Heart left ventricle (tissue), 16 donors: Measurements from ENCODE around the gene BTG4. TPM values are rescaled to one million over a fixed set of nuclear protein-coding genes. Genes with fewer than 3 reads are reported as not detected.

Experiments
- ATAC-seq, 4 donors: fragments of 200-7000 bp; cut with Tn5 transposase; one replicate each; pipeline ENCODE4 v1.9.1; 2020 to 2022; ENCODE audit warnings: moderate library complexity in 4 of 4, mild to moderate bottlenecking in 3 of 4, moderate number of reproducible peaks in 1 of 4
- DNase-seq, 5 donors: peaks; one replicate each; pipeline ENCODE4 v3.0.0-alpha.2; 2020
- H3K27ac ChIP-seq, 12 donors: fragments of 200-600 bp; sonication (generic) in 4 of 12; one replicate each; pipeline versions ENCODE4 v1.5.0 to v1.8.0; 2016 to 2022; ENCODE audit warnings: mild to moderate bottlenecking in 2 of 12
- H3K27me3 ChIP-seq, 9 donors: fragments of 200-600 bp; sonication (generic) in 2 of 9; one replicate each; pipeline versions ENCODE4 v1.5.1 to v1.8.0; 2016 to 2022; ENCODE audit warnings: mild to moderate bottlenecking in 3 of 9
- H3K36me3 ChIP-seq, 9 donors: fragments of 200-600 bp; sonication (generic) in 2 of 9; one replicate each; pipeline versions ENCODE4 v1.5.0 to v1.8.0; 2018 to 2022; ENCODE audit warnings: mild to moderate bottlenecking in 2 of 9
- H3K4me1 ChIP-seq, 12 donors: fragments of 200-600 bp; sonication (generic) in 4 of 12; one replicate each; pipeline versions ENCODE4 v1.5.0 to v1.8.0; 2016 to 2022; ENCODE audit warnings: mild to moderate bottlenecking in 3 of 12
- H3K4me3 ChIP-seq, 12 donors: fragments of 200-600 bp; sonication (generic) in 4 of 12; one replicate each; pipeline versions ENCODE4 v1.5.0 to v1.8.0; 2017 to 2022; ENCODE audit warnings: mild to moderate bottlenecking in 9 of 12, moderate library complexity in 4 of 12
- H3K9me3 ChIP-seq, 12 donors: fragments of 200-600 bp; sonication (generic) in 4 of 12; one replicate each; pipeline versions ENCODE4 v1.5.0 to v1.8.0; 2016 to 2022; ENCODE audit warnings: mild to moderate bottlenecking in 1 of 12
- POLR2A ChIP-seq, 2 donors: fragments of 450-650 bp; IDR thresholded peaks; one replicate each; pipeline ENCODE4 v1.6.1; 2017; ENCODE audit warnings: antibody characterized with exemption in 2 of 2, mild to moderate bottlenecking in 2 of 2, moderate library complexity in 2 of 2
- WGBS, 4 donors: extraction: QIAGEN DNeasy Blood & Tissue Kit in 2 of 4; methylation state at CpG; one replicate each; pipeline versions ENCODE4 v1.1.5 to v1.1.7; 2013 to 2018; 5-methylcytosine and 5-hydroxymethylcytosine counted together
- intact Hi-C, 10 donors: fragments of 100-400 bp; cut with DNase I; formaldehyde crosslinking; loops; one replicate each; pipeline versions ENCODE4 v1.11.1 to v1.14.2; 2022
- polyA plus RNA-seq, 2 donors: library from polyadenylated mRNA; stranded (reverse); fragments of 200-250 nt; gene quantifications; one replicate each; pipeline ENCODE4 v1.2.3, GENCODE V29; 2013
- total RNA-seq, 9 donors: library from RNA; depleted of rRNA in 2 of 9; stranded (reverse); fragments of >200 nt in 2 of 9; fragmentation: NEBNext Ultra II Directional in 3 of 9; extraction: Animal tissue kit (Norgen Biotek cat#: 25700) in 3 of 9; gene quantifications; one replicate each; pipeline versions ENCODE4 v1.1.0 to v1.2.4, GENCODE V29; 2016 to 2023
- TF ChIP-seq, protein P1 (sequence below), 12 donors: fragments of 200-600 bp; sonication (generic) in 4 of 12; IDR thresholded peaks; one replicate each; pipeline versions ENCODE4 v1.5.0 to v1.8.0; 2018 to 2022; ENCODE audit warnings: antibody characterized with exemption in 12 of 12, mild to moderate bottlenecking in 5 of 12
- donor health status: ischemic (EF 13 %, LVEDD 7.1; RV severe dilation, severe dysfunction).
- donor health status: healthy with polysubstance abuse.
- donor health status: DM: no; HTN: yes; CAD: no.
- donor health status: DM: no; HTN: no; CAD: no.
- donor health status: ischemic (EF 25% LVEDD 6.9; RV normal size, moderate dysfunction).
- donor health status: ischemic (EF 25% LVEDD 5.7; RV mildly dilated, moderate dysfunction).
- donor health status: healthy.
- donor health status: DM: yes; HTN: yes; CAD: no.
- donor health status: ischemic (EF 35%, LVEDD 5.7; RV mildly dilated, moderate dysfunction).
- donor health status: nonischemic (EF 11% LVEDD 7.7; RV severe dilation, severe dysfunction).
- donor health status: DM: yes; HTN: yes; CAD: no.
- donor health status: PGD.
- donor health status: ischemic (EF 29% LVEDD 5.4; RV normal size, mild dysfunction).
- donor health status: nonischemic (EF 23%, LVEDD 6.1; RV moderate dilation, normal function).

Gene BTG4
- total and polyA plus RNA-seq, 11 donors = not detected

DNA sequence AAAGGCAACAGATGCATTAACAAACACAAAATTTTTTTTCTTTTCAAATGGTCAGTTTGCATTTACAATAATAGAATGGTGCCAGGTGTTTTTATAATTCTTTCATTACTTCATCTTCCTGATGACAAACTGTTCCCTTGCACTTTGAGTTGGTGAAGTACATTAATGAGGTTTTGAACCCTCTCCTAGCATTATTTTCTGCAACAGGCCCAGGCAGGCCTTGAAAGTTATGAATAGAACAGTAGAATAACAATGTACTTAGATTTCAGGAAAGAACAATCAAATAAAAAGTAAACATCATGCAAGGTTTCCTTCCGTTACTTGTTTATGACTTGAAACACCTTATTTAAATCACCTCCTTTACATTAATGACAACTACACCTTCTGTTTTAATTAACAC lies 9.6 kb downstream of the BTG4 start:
- H3K9me3 ChIP-seq = no peaks in the 10 kb centered on the region
- H3K36me3 ChIP-seq = no peaks in the 10 kb centered on the region
- whole genome bisulfite sequencing, 4 donors = 66 to 73% (median 70%) methylated on average over 1 of the region's 1 CpG
- no peak overlapping the region for H3K27ac ChIP-seq
- DNase-seq = no peak
- no peaks in the 10 kb centered on the region for H3K4me1 ChIP-seq
- no peak for ATAC-seq
- no peaks in the 10 kb centered on the region for H3K27me3 ChIP-seq
- no peak for TF ChIP-seq POLR2A (IDR thresholded peaks at IDR 0.05)
- TF ChIP-seq, protein P1, sequence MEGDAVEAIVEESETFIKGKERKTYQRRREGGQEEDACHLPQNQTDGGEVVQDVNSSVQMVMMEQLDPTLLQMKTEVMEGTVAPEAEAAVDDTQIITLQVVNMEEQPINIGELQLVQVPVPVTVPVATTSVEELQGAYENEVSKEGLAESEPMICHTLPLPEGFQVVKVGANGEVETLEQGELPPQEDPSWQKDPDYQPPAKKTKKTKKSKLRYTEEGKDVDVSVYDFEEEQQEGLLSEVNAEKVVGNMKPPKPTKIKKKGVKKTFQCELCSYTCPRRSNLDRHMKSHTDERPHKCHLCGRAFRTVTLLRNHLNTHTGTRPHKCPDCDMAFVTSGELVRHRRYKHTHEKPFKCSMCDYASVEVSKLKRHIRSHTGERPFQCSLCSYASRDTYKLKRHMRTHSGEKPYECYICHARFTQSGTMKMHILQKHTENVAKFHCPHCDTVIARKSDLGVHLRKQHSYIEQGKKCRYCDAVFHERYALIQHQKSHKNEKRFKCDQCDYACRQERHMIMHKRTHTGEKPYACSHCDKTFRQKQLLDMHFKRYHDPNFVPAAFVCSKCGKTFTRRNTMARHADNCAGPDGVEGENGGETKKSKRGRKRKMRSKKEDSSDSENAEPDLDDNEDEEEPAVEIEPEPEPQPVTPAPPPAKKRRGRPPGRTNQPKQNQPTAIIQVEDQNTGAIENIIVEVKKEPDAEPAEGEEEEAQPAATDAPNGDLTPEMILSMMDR (IDR thresholded peaks at IDR 0.05) = no peak
- intact Hi-C loops = no loop called here
- no peak overlapping the region for H3K4me3 ChIP-seq

DNA sequence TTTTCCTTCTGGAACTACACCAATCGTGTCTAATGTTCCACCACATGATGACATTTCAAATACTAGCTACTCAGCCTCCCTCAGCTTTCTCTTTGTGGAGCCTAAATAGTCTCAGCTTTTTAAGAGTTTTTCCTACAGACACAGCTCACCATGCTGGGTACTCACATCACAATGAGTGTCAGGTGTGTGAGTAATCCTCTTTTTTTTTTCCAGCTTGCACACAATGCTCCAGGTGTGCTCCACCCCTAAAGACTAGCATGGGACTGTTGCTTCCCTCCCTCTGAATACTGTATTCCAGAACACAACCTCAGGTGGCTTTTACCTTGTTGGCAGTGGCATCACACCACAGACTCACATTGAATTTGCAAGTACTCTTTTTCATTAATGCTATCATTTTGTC lies 11.7 kb downstream of the BTG4 start:
- Histone ChIP-seq H3K4me1 (no peaks in the 10 kb centered on the region), H3K9me3 (no peaks in the 10 kb centered on the region), H3K36me3 (no peaks in the 10 kb centered on the region), H3K4me3 (no peak overlapping the region), H3K27ac (no peak overlapping the region), H3K27me3 (no peaks in the 10 kb centered on the region)
- intact Hi-C loops = no loop called here
- ATAC-seq = no peak
- no peak for TF ChIP-seq POLR2A (IDR thresholded peaks at IDR 0.05)
- DNase-seq = no peak
- 74 to 82% (median 76%) methylated on average over 1 of the region's 1 CpG for WGBS, 4 donors

DNA sequence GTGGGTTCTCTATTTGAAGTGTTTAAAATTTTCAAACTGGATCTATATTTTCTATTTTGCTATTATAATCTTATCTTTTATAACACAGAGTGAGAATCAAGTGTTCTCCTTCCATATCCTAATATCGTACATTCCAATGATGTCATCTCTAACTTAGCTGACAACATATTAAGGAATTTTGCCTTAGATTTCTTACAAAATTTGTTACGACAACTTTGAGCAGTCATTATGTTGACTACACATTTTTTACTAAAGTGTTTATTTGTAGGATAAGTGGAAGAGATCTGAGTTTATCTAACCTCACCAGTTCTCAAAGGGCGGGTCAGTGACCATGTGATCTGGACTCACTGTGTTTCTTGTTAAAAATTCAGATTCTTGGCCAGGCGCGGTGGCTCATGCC lies 12.7 kb downstream of the BTG4 start:
- Histone ChIP-seq H3K27me3 (no peaks in the 10 kb centered on the region), H3K9me3 (no peaks in the 10 kb centered on the region), H3K4me1 (no peaks in the 10 kb centered on the region), H3K27ac (no peak overlapping the region), H3K4me3 (no peak overlapping the region), H3K36me3 (no peaks in the 10 kb centered on the region)
- intact Hi-C loops = no loop called here
- TF ChIP-seq POLR2A (IDR thresholded peaks at IDR 0.05) = no peak
- no peak for DNase-seq
- no peak for ATAC-seq
- 71 to 94% (median 82%) methylated on average over 5 of the region's 5 CpGs for WGBS, 4 donors

DNA sequence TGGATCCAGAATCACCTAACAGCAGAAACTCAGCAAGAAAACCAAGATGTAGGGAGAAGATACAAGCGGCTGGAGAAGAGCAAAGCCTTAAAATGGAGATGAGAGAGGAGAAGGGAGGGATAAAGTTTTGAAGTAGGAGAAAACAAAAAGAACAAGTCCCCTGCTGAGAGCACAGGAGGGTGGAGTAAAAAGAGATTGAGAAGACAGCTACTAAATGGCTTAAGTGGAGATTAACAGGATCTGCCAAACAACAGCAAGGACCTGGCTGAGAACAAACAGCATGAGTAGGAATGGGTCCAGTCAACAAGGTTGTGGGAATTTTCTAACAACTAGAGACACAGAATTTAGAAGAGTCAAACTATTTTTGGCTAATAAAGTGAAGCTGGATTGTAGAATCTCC lies 18.1 kb downstream of the BTG4 start:
- DNase-seq (no peak), ATAC-seq (no peak)
- Histone ChIP-seq H3K36me3 (no peaks in the 10 kb centered on the region), H3K9me3 (peaks cover 0 to 5% (median 0%) of the 10 kb centered on the region in 12 donors), H3K27me3 (peaks cover 0 to 5% (median 0%) of the 10 kb centered on the region in 9 donors), H3K27ac (no peak overlapping the region), H3K4me1 (no peaks in the 10 kb centered on the region), H3K4me3 (no peak overlapping the region)
- intact Hi-C loops = no loop called here
- 32 to 56% (median 51%) methylated on average over 1 of the region's 1 CpG for WGBS, 4 donors
- no peak for TF ChIP-seq POLR2A (IDR thresholded peaks at IDR 0.05)
- TF ChIP-seq, protein P1 (IDR thresholded peaks at IDR 0.05) = no peak

DNA sequence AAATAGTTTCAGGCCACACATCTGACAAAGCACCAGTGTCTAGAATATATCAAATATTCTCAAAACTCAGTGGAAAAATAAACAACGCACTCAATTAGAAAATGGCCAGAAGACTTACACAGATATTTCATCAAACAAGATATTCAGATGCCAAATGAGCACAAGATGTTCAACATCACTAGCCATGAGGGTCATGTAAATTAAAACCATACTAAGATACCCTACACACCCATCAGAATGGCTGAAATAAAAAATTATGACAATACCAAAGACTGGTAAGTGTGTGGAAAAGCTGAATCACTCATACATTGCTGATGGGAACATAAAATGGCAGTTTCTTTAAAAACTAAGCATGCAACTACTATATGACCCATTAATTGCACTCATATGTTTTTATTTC lies 21.7 kb downstream of the BTG4 start:
- TF ChIP-seq, protein P1 (IDR thresholded peaks at IDR 0.05) = no peak
- TF ChIP-seq POLR2A (IDR thresholded peaks at IDR 0.05) = no peak
- no peak for ATAC-seq
- Histone ChIP-seq H3K4me3 (no peak overlapping the region), H3K4me1 (no peaks in the 10 kb centered on the region), H3K9me3 (peaks cover 0 to 21% (median 3%) of the 10 kb centered on the region in 12 donors), H3K36me3 (no peaks in the 10 kb centered on the region), H3K27me3 (peaks cover 0 to 5% (median 0%) of the 10 kb centered on the region in 9 donors), H3K27ac (no peak overlapping the region)
- 92 to 98% (median 95%) methylated on average over 1 of the region's 1 CpG for WGBS, 4 donors
- intact Hi-C loops = no loop called here
- DNase-seq = no peak
